AG09319 (cell line): ENCODE data around the gene SIPA1L3.

Experiments
- DNase-seq: peaks from one replicate; pipeline ENCODE4 v3.0.0-alpha.2; 2010; ENCODE audit warnings: low read depth; ENCODE audit errors: extremely low read depth
- TF ChIP-seq, protein P1 (sequence below): IDR thresholded peaks from 2 replicates; pipeline ENCODE4 v1.5.1; 2011; ENCODE audit warnings: low read depth, mild to moderate bottlenecking, inconsistent platforms, low read length, moderate library complexity

Gene SIPA1L3

DNA sequence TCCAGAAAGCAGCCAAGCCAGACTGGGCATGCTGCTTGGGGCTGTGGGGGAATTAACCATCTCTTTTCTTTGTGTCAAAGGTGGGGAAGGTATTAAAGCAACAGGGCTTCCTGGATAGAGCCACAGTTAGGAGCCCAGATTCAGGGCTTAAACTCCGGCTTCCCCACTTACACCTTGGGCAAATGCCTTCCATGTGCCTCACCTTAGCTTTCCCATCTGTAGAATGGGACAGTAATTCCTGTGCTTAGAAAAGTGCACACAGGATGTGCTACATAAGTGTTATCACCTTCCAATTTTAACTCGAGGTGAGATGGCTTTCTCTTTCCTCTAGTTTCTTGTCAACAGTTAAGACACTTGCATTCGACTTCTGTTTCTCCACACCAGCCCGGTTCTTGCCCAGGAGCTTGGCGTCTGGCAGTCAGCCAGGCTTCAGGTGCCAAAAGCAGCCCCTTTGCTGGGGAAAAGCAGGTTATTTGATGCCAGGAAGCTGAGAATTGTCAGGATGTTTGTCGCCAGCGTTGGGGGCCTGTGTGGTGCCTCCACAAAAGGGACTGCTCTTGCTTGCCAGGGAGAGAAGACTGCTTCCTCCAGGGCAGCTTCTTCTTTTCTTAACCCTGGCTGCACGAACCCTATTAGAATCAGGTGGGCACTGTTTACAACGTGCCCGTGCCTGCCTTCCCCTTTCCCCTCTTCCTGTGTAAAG lies 79.2 kb downstream of the SIPA1L3 start:
- TF ChIP-seq, protein P1, sequence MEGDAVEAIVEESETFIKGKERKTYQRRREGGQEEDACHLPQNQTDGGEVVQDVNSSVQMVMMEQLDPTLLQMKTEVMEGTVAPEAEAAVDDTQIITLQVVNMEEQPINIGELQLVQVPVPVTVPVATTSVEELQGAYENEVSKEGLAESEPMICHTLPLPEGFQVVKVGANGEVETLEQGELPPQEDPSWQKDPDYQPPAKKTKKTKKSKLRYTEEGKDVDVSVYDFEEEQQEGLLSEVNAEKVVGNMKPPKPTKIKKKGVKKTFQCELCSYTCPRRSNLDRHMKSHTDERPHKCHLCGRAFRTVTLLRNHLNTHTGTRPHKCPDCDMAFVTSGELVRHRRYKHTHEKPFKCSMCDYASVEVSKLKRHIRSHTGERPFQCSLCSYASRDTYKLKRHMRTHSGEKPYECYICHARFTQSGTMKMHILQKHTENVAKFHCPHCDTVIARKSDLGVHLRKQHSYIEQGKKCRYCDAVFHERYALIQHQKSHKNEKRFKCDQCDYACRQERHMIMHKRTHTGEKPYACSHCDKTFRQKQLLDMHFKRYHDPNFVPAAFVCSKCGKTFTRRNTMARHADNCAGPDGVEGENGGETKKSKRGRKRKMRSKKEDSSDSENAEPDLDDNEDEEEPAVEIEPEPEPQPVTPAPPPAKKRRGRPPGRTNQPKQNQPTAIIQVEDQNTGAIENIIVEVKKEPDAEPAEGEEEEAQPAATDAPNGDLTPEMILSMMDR, result no peak
- DNase-seq, result no peak

DNA sequence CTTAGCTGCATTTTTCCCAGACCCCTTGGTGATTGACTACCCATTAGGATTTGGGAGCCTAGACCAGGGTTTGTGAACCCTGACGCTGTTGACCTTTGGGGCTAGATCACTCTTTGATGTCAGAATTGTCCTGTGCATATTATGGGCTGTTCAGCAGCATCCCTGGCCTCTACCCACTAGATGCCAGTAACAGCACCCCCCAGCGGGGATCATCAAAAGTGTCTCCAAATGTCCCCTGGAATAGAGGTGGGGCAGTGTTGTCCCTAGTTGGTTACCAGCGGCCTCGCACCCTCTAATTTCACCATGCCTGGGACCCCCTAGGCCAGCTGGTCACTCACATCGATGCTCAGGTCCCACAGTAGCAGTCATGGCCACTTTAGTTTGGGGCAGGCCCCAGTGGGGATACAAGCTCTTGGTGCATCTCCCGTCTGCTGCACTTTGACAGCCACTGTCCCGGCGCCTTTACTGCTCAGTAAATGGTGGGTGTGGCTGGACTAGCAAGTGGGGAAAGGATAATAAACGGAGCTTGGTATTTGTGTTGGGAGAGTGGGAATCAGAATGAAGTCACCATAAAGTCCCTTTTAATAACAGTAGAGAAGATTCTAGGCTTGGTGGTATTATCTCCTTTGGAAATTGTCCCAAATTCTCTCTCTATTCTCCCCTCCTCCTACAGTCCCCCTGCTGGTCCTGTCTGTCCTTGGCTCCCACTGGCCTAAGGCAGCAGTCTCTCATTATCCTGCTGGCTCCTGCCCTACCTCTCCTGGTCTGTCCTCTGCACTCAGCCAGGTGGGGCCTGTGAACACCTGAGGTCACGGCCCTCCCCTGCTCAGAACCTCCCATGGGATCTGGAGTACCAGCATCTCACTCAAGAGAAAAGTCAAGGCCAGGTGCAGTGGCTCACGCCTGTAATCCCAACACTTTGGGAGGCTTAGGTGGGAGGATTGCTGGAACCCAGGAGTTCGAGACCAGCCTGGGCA lies 80.6 kb downstream of the SIPA1L3 start:
- DNase-seq, result no peak
- TF ChIP-seq, protein P1, result no peak; the same call in 1 of the 2 replicates

- DNase-seq, result no peak
- TF ChIP-seq, protein P1, result no peak
Measured at GRCh38 chr19:37988758-37989635, 82.0 kb downstream of the SIPA1L3 start.

DNA sequence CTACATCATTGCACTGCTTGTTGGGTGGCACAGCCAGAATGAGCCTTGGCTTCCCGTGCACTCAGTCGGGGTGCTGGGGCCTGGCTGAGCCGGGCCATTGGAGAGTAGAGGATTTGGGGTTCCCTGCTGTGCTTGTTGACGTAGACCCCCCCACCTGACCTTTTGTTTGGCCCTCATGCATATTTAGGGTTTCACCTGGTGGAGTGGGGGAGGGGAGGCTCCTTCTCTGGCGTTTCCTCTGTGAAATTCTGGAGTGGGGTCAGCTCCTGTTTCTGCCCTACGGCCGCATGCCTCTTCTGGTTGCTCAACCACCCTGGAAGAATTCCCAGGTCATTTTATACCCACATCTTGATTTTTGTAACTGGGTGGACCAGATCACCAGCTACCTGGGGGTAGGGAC lies 82.8 kb downstream of the SIPA1L3 start:
- no peak for DNase-seq
- TF ChIP-seq, protein P1, result no peak

DNA sequence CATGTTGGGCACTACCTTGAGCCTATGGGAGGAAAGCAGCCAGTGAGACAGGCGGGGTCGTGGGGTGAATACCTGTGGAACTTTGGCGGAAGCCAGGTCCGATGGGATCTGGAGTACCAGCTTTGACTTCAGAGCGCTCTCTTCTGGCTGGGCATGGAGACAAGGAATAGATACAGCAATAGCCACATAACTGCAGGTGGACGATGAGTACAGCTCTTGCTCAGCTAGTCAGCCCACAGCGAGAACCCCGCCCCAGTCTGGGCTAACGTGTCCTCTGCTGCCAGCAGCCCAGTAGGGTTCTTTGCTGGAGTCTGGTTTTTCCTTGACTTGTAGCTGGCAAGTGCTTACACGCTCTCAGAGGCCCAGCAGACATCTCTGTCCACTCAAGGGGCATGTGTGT lies 83.4 kb downstream of the SIPA1L3 start:
- TF ChIP-seq, protein P1, result no peak
- DNase-seq, result no peak

DNA sequence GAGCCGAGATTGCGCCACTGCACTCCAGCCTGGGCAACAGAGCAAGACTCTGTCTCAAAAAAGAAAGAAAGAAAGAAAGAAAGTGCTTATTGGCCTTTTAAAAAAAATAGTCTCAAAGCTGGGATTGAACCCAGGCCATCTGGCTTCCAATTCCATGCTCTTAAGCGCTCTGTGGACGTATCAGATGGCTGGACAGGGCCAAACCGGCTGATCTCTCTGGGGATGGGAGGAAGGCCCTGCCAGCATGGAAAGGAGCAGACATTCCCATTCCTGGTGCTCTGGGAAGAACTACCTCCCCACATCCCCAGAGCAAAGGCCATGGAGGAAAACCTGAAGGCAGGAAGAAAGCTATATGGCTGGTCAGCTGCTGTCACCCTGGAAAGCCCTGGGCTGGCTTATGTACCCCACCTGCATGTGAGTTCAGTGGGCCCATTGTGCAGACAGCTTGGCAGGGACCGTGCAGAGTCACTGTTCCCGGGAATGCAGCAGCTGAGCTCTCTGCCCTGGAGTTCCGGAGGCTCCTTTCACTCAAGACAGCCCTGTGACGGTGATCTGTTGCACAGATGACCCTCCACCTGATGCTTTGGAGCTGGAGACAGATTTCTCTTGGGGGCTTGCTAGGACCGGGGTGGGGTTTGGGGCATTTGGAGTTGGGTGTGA lies 84.3 kb downstream of the SIPA1L3 start:
- no peak for DNase-seq
- TF ChIP-seq, protein P1, result no peak
